HEK293 (cell line): Measurements from ENCODE around the gene ANKRD1.
A peak's percentile ranks its signal among the peaks of the same experiment; 100 is the strongest.

ENCODE experiments used
- CTCF ChIA-PET: fragments of 350-600 bp; formaldehyde crosslinking; extraction: SDS; loops from one replicate; lab custom pipeline; 2021; ENCODE audit warnings: antibody characterized with exemption; lab: Yijun Ruan, JAX
- POLR2A ChIA-PET: fragments of 300-600 bp; formaldehyde crosslinking; extraction: SDS; loops from one replicate; lab custom pipeline; 2020; ENCODE audit warnings: antibody characterized with exemption, inconsistent platforms; lab: Yijun Ruan, JAX
- H3K27ac ChIP-seq: fragments of 200-500 bp; sonication (Bioruptor generic); 2 replicates; pipeline ENCODE4 v1.5.1; 2014; ENCODE audit warnings: low read depth, low read length, control low read depth, inconsistent platforms; ENCODE audit errors: extremely low read depth
- H3K36me3 ChIP-seq, 2 experiments: fragments of 200-500 bp in 1 of 2; sonication (Bioruptor generic) in 1 of 2; 1 replicate in 1 of 2; 2 replicates in 1 of 2; pipeline ENCODE4 v1.5.1; 2014 to 2017; ENCODE audit warnings: inconsistent platforms in 2 of 2, low read length in 2 of 2; ENCODE audit not compliant: control insufficient read depth in 2 of 2, insufficient read depth in 1 of 2
- H3K4me1 ChIP-seq: fragments of 200-500 bp; sonication (Bioruptor generic); 2 replicates; pipeline ENCODE4 v1.5.1; 2014; ENCODE audit warnings: mild to moderate bottlenecking, low read length, inconsistent platforms; ENCODE audit not compliant: control insufficient read depth, insufficient read depth
- H3K4me3 ChIP-seq: 2 replicates; pipeline ENCODE4 v1.5.1; 2011; ENCODE audit warnings: low read depth, mild to moderate bottlenecking, control low read depth, low read length, moderate library complexity
- H3K9me3 ChIP-seq: fragments of 200-500 bp; sonication (Bioruptor generic); 2 replicates; pipeline ENCODE4 v1.5.1; 2014; ENCODE audit warnings: low read depth, low read length, inconsistent platforms; ENCODE audit not compliant: control insufficient read depth, insufficient read depth
- SETDB1 ChIP-seq: IDR thresholded peaks from one replicate; pipeline ENCODE4 v1.6.1; 2017; ENCODE audit warnings: mild to moderate bottlenecking, low read length, moderate library complexity, mixed read lengths; ENCODE audit not compliant: insufficient read length
- ZNF654 ChIP-seq: fragments of 450-650 bp; formaldehyde crosslinking; IDR thresholded peaks from 2 replicates; pipeline ENCODE4 v1.5.1; 2016; ENCODE audit warnings: low read depth, missing biosample characterization, missing genetic modification characterization
- ZNF76 ChIP-seq: fragments of 450-650 bp; formaldehyde crosslinking; IDR thresholded peaks from 2 replicates; pipeline ENCODE4; 2016; ENCODE audit warnings: low read depth, missing biosample characterization, missing genetic modification characterization, borderline replicate concordance
- TF ChIP-seq, protein P1 (sequence below): fragments of 450-650 bp; formaldehyde crosslinking; IDR thresholded peaks from 2 replicates; pipeline ENCODE4 v1.5.1; 2016; ENCODE audit warnings: missing biosample characterization, missing genetic modification characterization

The ANKRD1 gene

DNA sequence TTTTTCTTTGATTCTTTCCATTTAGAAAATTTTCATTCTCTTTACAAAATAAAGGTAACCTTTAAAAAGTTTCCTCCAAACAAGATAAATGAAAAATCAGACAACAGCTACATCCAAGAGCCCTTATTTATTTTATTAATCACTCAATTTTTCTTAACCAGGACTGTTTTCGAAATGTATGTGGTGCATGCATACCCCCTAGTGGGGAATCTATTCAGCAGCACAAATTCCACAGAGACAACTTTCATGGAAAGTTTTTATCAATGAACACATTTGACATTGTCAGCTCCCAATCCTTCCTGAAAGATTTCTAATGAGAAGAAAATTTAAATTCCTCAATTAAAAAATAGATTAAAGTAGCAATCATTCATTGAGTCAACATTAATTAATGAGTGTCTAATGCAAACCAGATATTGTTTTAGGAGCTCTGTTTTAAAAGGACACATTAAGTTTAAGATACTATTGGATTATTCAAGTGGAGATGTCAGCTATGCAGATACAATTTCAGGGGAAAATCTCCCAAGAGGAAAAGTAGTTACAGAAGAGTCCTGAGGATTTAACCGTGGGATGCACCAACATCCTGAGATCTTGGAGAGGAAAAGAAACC lies 57.9 kb downstream of the ANKRD1 start:
- H3K4me1 ChIP-seq, result no peaks in the 10 kb centered on the region
- ChIA-PET CTCF (interaction anchor here (0.6 to 11.5 kb wide), 16 partner anchors 9 to 1935 kb away, joined by 3 to 199 read pairs (median 4); partner anchors contain the start of gene RPP30), POLR2A (no interaction called here)
- H3K36me3 ChIP-seq, result no peaks in the 10 kb centered on the region
- H3K4me3 ChIP-seq, result no peak overlapping the region
- TF ChIP-seq, protein P1, sequence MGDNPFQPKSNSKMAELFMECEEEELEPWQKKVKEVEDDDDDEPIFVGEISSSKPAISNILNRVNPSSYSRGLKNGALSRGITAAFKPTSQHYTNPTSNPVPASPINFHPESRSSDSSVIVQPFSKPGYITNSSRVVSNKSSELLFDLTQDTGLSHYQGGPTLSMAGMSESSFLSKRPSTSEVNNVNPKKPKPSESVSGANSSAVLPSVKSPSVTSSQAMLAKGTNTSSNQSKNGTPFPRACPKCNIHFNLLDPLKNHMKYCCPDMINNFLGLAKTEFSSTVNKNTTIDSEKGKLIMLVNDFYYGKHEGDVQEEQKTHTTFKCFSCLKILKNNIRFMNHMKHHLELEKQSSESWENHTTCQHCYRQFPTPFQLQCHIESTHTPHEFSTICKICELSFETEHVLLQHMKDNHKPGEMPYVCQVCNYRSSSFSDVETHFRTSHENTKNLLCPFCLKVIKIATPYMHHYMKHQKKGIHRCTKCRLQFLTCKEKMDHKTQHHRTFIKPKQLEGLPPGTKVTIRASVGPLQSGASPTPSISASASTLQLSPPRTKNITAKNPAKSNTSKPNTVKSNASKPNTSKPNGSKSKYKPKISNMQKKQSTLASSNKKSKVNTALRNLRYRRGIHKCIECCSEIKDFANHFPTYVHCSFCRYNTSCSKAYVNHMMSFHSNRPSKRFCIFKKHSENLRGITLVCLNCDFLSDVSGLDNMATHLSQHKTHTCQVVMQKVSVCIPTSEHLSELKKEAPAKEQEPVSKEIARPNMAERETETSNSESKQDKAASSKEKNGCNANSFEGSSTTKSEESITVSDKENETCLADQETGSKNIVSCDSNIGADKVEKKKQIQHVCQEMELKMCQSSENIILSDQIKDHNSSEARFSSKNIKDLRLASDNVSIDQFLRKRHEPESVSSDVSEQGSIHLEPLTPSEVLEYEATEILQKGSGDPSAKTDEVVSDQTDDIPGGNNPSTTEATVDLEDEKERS (tag by site-specific recombination), result no peak
- TF ChIP-seq SETDB1 (no peak), ZNF654 (peak; percentile 80), ZNF76 (tag by site-specific recombination) (no peak)
- no peak overlapping the region for H3K27ac ChIP-seq
- no peaks in the 10 kb centered on the region for H3K9me3 ChIP-seq
